ENCODE data around the gene PRKN.

GRCh38 chr6:161941565-161941964 is 786.0 kb downstream of the PRKN start:
- TF ChIP-seq CTCF (IDR thresholded peaks at IDR 0.05; ENCODE audit: low read depth, low read length) = no peak
- no peak for TF ChIP-seq EZH2phosphoT487 (IDR thresholded peaks at IDR 0.05; ENCODE audit: low read depth)

Data from OCI-LY3 (cell line).